Hepatocyte (in vitro differentiated cells): ENCODE measurements around the gene PTPRD. TPM values are rescaled to one million over a fixed set of nuclear protein-coding genes. Genes with fewer than 3 reads are reported as not detected.

Experiments
- DNase-seq: peaks from one replicate; pipeline ENCODE4 v3.0.0-alpha.2; 2016; ENCODE audit warnings: low spot score
- H2AFZ ChIP-seq: fragments of 200-600 bp; sonication (generic); 2 replicates; pipeline ENCODE4 v1.6.0; 2016; ENCODE audit warnings: antibody characterized with exemption, mild to moderate bottlenecking
- H3K27ac ChIP-seq: fragments of 200-600 bp; sonication (generic); 2 replicates; pipeline ENCODE4 v1.5.1; 2016; ENCODE audit warnings: mild to moderate bottlenecking
- H3K27me3 ChIP-seq: fragments of 200-600 bp; sonication (generic); 2 replicates; pipeline ENCODE4 v1.6.1; 2016
- H3K36me3 ChIP-seq: fragments of 200-600 bp; sonication (generic); replicated peaks from 2 replicates; pipeline ENCODE4 v1.5.1; 2016; ENCODE audit warnings: low read depth; ENCODE audit not compliant: insufficient read depth
- H3K4me1 ChIP-seq: fragments of 200-600 bp; sonication (generic); 2 replicates; pipeline ENCODE4 v1.5.1; 2016; ENCODE audit warnings: mild to moderate bottlenecking, moderate library complexity; ENCODE audit not compliant: insufficient read depth
- H3K4me2 ChIP-seq: fragments of 200-600 bp; sonication (generic); 2 replicates; pipeline ENCODE4 v1.6.0; 2016
- H3K4me3 ChIP-seq: fragments of 200-600 bp; sonication (generic); 2 replicates; pipeline ENCODE4 v1.5.1; 2016; ENCODE audit warnings: mild to moderate bottlenecking
- H3K79me2 ChIP-seq: fragments of 200-600 bp; sonication (generic); 2 replicates; pipeline ENCODE4 v1.6.0; 2017; ENCODE audit warnings: mild to moderate bottlenecking
- H3K9me2 ChIP-seq: fragments of 200-600 bp; sonication (generic); replicated peaks from 2 replicates; pipeline ENCODE4 v1.6.0; 2017; ENCODE audit warnings: mild to moderate bottlenecking; ENCODE audit not compliant: insufficient read depth
- H3K9me3 ChIP-seq: fragments of 200-600 bp; sonication (generic); 2 replicates; pipeline ENCODE4 v1.5.1; 2016; ENCODE audit warnings: low read depth, mild to moderate bottlenecking
- H4K20me1 ChIP-seq: fragments of 200-600 bp; sonication (generic); 2 replicates; pipeline ENCODE4 v1.6.0; 2016; ENCODE audit warnings: mild to moderate bottlenecking; ENCODE audit not compliant: insufficient read depth, poor library complexity, severe bottlenecking
- EZH2 ChIP-seq: fragments of 200-600 bp; sonication (generic); IDR thresholded peaks from 2 replicates; pipeline ENCODE4 v1.6.1; 2016; ENCODE audit warnings: antibody characterized with exemption, mild to moderate bottlenecking, borderline replicate concordance
- EZH2phosphoT487 ChIP-seq: fragments of 200-600 bp; sonication (generic); IDR thresholded peaks from one replicate; pipeline ENCODE4 v1.6.1; 2018; ENCODE audit warnings: antibody characterized with exemption, mild to moderate bottlenecking, low read depth, moderate library complexity; ENCODE audit not compliant: unreplicated experiment, severe bottlenecking
- whole genome bisulfite sequencing: methylation state at CpG from one replicate; pipeline ENCODE4 v1.1.6; 2016; ENCODE audit warnings: low lambda C conversion rate; ENCODE audit errors: missing lambda C conversion rate; 5-methylcytosine and 5-hydroxymethylcytosine counted together
- polyA plus RNA-seq: library from polyadenylated mRNA; unstranded; fragments of >200 nt; fragmentation: Nextera tagmentation; extraction: Ambion mirVana; gene quantifications from 2 replicates; pipeline ENCODE4 v1.2.1, GENCODE V29; 2016
- total RNA-seq: library from RNA; depleted of rRNA; stranded (reverse); fragments of >200 nt; gene quantifications from 2 replicates; pipeline ENCODE4 v1.2.3, GENCODE V29; 2014
- TF ChIP-seq, protein P1 (sequence below): fragments of 200-600 bp; sonication (generic); IDR thresholded peaks from 2 replicates; pipeline ENCODE4 v1.5.1; 2016; ENCODE audit warnings: antibody characterized with exemption, mild to moderate bottlenecking; ENCODE audit not compliant: poor library complexity

The PTPRD gene
- total and polyA plus RNA-seq, 2 experiments from 2014 or later = 6.5 to 77.6 TPM

DNA sequence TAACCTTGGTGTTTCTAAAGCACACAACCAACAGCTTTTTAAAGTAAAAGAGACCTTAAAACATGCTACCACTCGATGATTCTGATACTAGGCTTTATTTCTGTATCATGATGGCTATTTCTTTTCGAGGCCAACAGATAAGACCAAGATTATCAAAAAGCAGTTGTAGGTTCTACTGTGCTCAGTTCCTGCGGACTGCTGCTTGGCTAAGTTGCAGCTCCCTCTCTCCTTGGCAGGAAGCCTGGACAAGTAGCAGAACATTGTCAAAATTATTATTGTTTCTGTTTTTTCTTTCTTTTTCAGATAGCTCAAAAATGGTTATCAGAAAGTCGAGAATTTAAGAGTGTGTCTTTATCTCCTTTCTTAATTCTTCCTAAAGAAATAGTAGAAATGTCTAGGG lies 607.6 kb downstream of the PTPRD start:
- H3K9me3 ChIP-seq = no peaks in the 10 kb centered on the region
- no peak overlapping the region for H2AFZ ChIP-seq
- no peaks in the 10 kb centered on the region for H3K9me2 ChIP-seq
- no peaks in the 10 kb centered on the region for H3K79me2 ChIP-seq
- no peak for DNase-seq
- no peaks in the 10 kb centered on the region for H3K36me3 ChIP-seq
- no peak overlapping the region for H3K27ac ChIP-seq
- H3K4me3 ChIP-seq = no peak overlapping the region
- 56% methylated on average over 4 of the region's 4 CpGs for WGBS
- H3K4me1 ChIP-seq = no peaks in the 10 kb centered on the region
- no peaks in the 10 kb centered on the region for H4K20me1 ChIP-seq
- H3K4me2 ChIP-seq = no peak overlapping the region
- TF ChIP-seq EZH2 (no peak), EZH2phosphoT487 (no peak)
- TF ChIP-seq, protein P1, sequence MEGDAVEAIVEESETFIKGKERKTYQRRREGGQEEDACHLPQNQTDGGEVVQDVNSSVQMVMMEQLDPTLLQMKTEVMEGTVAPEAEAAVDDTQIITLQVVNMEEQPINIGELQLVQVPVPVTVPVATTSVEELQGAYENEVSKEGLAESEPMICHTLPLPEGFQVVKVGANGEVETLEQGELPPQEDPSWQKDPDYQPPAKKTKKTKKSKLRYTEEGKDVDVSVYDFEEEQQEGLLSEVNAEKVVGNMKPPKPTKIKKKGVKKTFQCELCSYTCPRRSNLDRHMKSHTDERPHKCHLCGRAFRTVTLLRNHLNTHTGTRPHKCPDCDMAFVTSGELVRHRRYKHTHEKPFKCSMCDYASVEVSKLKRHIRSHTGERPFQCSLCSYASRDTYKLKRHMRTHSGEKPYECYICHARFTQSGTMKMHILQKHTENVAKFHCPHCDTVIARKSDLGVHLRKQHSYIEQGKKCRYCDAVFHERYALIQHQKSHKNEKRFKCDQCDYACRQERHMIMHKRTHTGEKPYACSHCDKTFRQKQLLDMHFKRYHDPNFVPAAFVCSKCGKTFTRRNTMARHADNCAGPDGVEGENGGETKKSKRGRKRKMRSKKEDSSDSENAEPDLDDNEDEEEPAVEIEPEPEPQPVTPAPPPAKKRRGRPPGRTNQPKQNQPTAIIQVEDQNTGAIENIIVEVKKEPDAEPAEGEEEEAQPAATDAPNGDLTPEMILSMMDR = no peak
- H3K27me3 ChIP-seq = no peaks in the 10 kb centered on the region

DNA sequence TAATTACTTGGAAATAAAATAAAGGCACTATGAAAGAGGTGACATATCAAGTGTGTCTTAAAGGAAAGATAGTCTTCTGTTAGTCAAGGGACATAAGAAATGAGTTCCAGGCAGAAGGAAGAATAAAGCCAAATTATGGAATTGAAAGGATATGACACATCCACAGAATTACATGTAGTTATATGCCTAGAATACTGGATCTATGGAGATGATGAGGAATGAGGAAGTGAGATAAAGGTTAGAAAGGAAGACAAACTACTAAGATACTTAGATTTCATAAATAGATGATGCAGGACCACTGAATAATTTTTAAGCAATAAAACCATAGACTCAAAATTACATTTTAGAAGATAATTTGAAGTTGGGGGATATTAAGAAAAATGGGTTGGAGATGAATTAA lies 609.8 kb downstream of the PTPRD start:
- no peaks in the 10 kb centered on the region for H3K4me1 ChIP-seq
- H3K4me2 ChIP-seq = no peak overlapping the region
- TF ChIP-seq, protein P1 = no peak
- TF ChIP-seq EZH2 = no peak
- no peak for TF ChIP-seq EZH2phosphoT487
- no peaks in the 10 kb centered on the region for H4K20me1 ChIP-seq
- DNase-seq = no peak
- H3K9me3 ChIP-seq = no peaks in the 10 kb centered on the region
- no peak overlapping the region for H2AFZ ChIP-seq
- H3K4me3 ChIP-seq = no peak overlapping the region
- H3K27ac ChIP-seq = no peak overlapping the region
- H3K27me3 ChIP-seq = no peaks in the 10 kb centered on the region
- no peaks in the 10 kb centered on the region for H3K79me2 ChIP-seq
- no peaks in the 10 kb centered on the region for H3K36me3 ChIP-seq
- no peaks in the 10 kb centered on the region for H3K9me2 ChIP-seq

DNA sequence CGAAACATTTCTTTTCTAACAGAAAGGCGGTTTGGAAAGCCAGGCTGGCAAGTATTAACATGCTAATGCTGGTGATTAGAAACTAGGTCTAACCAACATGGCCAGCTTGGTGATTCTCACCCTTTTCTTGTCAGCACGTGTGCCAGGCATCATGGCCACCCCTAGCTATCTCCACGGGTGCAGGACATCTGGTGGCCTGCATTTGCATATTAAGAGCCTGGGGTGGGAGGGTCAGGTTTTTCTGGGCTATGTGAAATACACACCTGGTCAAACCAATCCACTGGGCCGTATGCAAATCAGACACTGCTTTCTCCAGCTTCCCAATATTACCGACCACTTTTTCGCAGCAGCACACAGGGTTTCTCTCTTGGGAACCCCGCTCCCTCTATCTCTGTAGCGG lies 612.1 kb downstream of the PTPRD start:
- H3K27me3 ChIP-seq = no peaks in the 10 kb centered on the region
- no peaks in the 10 kb centered on the region for H3K9me2 ChIP-seq
- no peak overlapping the region for H3K4me2 ChIP-seq
- no peak overlapping the region for H3K4me3 ChIP-seq
- no peaks in the 10 kb centered on the region for H4K20me1 ChIP-seq
- H2AFZ ChIP-seq = no peak overlapping the region
- no peaks in the 10 kb centered on the region for H3K79me2 ChIP-seq
- WGBS = 85% methylated on average over 9 of the region's 9 CpGs
- H3K36me3 ChIP-seq = no peaks in the 10 kb centered on the region
- DNase-seq = no peak
- H3K4me1 ChIP-seq = no peaks in the 10 kb centered on the region
- no peak overlapping the region for H3K27ac ChIP-seq
- TF ChIP-seq EZH2 = no peak
- TF ChIP-seq, protein P1 = no peak
- no peak for TF ChIP-seq EZH2phosphoT487
- H3K9me3 ChIP-seq = no peaks in the 10 kb centered on the region
